Neural progenitor cell (in vitro differentiated cells): ENCODE data around the gene EIF5. TPM values are rescaled to one million over a fixed set of nuclear protein-coding genes. Genes with fewer than 3 reads are reported as not detected.

Source experiments
- DNase-seq: peaks from one replicate; pipeline ENCODE4 v3.0.0-alpha.2; 2016; ENCODE audit warnings: low spot score
- H2AFZ ChIP-seq: fragments of 200-600 bp; sonication (generic); replicated peaks from 2 replicates; pipeline ENCODE4 v1.6.1; 2016; ENCODE audit warnings: antibody characterized with exemption
- H3F3A ChIP-seq: fragments of 200-600 bp; sonication (generic); 2 replicates; pipeline ENCODE4 v1.6.1; 2016; ENCODE audit warnings: antibody characterized with exemption, low read depth
- H3K27ac ChIP-seq: fragments of 200-600 bp; sonication (generic); 2 replicates; pipeline ENCODE4 v1.5.1; 2016; ENCODE audit warnings: mild to moderate bottlenecking
- H3K27me3 ChIP-seq: fragments of 200-600 bp; sonication (generic); 2 replicates; pipeline ENCODE4 v1.6.1; 2016; ENCODE audit warnings: mild to moderate bottlenecking, moderate library complexity
- H3K36me3 ChIP-seq: fragments of 200-600 bp; sonication (generic); 2 replicates; pipeline ENCODE4 v1.5.1; 2016
- H3K4me1 ChIP-seq: fragments of 200-600 bp; sonication (generic); 2 replicates; pipeline ENCODE4 v1.6.1; 2016; ENCODE audit warnings: mixed run types
- H3K4me2 ChIP-seq: fragments of 200-600 bp; sonication (generic); 2 replicates; pipeline ENCODE4 v1.6.1; 2016
- H3K4me3 ChIP-seq: fragments of 200-600 bp; sonication (generic); 2 replicates; pipeline ENCODE4 v1.5.1; 2016
- H3K79me2 ChIP-seq: fragments of 200-600 bp; sonication (generic); 2 replicates; pipeline ENCODE4 v1.6.1; 2016; ENCODE audit warnings: low read depth
- H3K9ac ChIP-seq: fragments of 200-600 bp; sonication (generic); 2 replicates; pipeline ENCODE4 v1.6.1; 2016
- H3K9me3 ChIP-seq: fragments of 200-600 bp; sonication (generic); 2 replicates; pipeline ENCODE4 v1.5.1; 2016; ENCODE audit warnings: low read depth
- H4K20me1 ChIP-seq: fragments of 200-600 bp; sonication (generic); 2 replicates; pipeline ENCODE4 v1.6.1; 2016; ENCODE audit warnings: low read depth
- H3K27ac Mint-ChIP-seq: 3 replicates; pipeline ENCODE4 v1.8.0; 2021; ENCODE audit warnings: mixed read lengths
- H3K27me3 Mint-ChIP-seq: 2 replicates; pipeline ENCODE4 v1.8.0; 2022; ENCODE audit warnings: low read depth, mild to moderate bottlenecking, inconsistent platforms, moderate library complexity, mixed read lengths; ENCODE audit not compliant: insufficient read depth
- H3K36me3 Mint-ChIP-seq: 3 replicates; pipeline ENCODE4 v1.8.0; 2021; ENCODE audit warnings: mixed read lengths
- H3K4me1 Mint-ChIP-seq: 3 replicates; pipeline ENCODE4 v1.8.0; 2021; ENCODE audit warnings: mixed read lengths
- H3K4me3 Mint-ChIP-seq: 3 replicates; pipeline ENCODE4 v1.8.0; 2021; ENCODE audit warnings: mild to moderate bottlenecking, moderate library complexity, mixed read lengths
- H3K9me3 Mint-ChIP-seq: 3 replicates; pipeline ENCODE4 v1.8.0; 2020; ENCODE audit warnings: mixed read lengths
- EZH2 ChIP-seq: fragments of 200-600 bp; sonication (generic); IDR thresholded peaks from 2 replicates; pipeline ENCODE4 v1.6.1; 2017; ENCODE audit warnings: antibody characterized with exemption, mild to moderate bottlenecking, moderate library complexity
- EZH2phosphoT487 ChIP-seq: fragments of 200-600 bp; sonication (generic); IDR thresholded peaks from 2 replicates; pipeline ENCODE4 v1.6.1; 2017; ENCODE audit warnings: antibody characterized with exemption
- total RNA-seq: library from RNA; depleted of rRNA; stranded (reverse); fragments of >200 nt; gene quantifications from 2 replicates; pipeline ENCODE4 v1.2.3, GENCODE V29; 2015; ENCODE audit warnings: low replicate concordance
- TF ChIP-seq, protein P1 (sequence below): fragments of 200-600 bp; sonication (generic); IDR thresholded peaks from 2 replicates; pipeline ENCODE4 v1.5.1; 2017; ENCODE audit warnings: antibody characterized with exemption, mild to moderate bottlenecking

Gene EIF5
- total RNA-seq, 1 donor from 2014 or later: 216 TPM

DNA sequence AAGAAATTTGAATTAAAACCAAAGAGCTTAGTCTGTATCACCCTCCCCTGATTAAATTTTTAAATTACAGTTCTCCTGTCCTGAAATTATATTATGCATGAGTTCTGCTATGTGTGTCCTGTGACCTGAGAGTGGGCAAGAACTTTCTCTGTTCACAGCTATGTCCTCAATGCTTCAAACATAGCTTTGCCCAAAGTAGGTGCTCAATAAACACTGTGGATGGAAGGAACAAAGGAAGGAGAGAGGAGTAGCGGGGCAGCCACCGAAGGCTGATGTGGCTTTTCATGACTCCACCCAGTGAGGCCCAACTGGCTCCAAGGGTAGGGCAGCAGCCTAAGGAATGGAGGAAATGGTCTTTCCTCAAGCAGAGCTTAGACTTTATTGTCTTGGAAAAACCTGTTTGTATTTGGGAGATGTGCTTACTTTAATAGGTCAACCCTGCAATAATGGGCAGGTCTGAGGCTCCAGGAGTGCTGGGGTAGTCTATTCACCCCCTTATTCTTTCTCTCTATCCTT is 43.5 kb downstream of the EIF5 start:
- TF ChIP-seq EZH2 (no peak), EZH2phosphoT487 (no peak)
- TF ChIP-seq, protein P1, sequence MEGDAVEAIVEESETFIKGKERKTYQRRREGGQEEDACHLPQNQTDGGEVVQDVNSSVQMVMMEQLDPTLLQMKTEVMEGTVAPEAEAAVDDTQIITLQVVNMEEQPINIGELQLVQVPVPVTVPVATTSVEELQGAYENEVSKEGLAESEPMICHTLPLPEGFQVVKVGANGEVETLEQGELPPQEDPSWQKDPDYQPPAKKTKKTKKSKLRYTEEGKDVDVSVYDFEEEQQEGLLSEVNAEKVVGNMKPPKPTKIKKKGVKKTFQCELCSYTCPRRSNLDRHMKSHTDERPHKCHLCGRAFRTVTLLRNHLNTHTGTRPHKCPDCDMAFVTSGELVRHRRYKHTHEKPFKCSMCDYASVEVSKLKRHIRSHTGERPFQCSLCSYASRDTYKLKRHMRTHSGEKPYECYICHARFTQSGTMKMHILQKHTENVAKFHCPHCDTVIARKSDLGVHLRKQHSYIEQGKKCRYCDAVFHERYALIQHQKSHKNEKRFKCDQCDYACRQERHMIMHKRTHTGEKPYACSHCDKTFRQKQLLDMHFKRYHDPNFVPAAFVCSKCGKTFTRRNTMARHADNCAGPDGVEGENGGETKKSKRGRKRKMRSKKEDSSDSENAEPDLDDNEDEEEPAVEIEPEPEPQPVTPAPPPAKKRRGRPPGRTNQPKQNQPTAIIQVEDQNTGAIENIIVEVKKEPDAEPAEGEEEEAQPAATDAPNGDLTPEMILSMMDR: no peak
- Histone ChIP-seq H3K4me2 (no peak overlapping the region), H3F3A (no peaks in the 10 kb centered on the region), H3K4me1 (no peaks in the 10 kb centered on the region), H2AFZ (no peak overlapping the region), H3K27me3 (peaks cover 7% of the 10 kb centered on the region), H3K36me3 (no peaks in the 10 kb centered on the region), H3K27ac (no peak overlapping the region), H3K4me3 (no peak overlapping the region), H3K9ac (no peak overlapping the region), H3K9me3 (no peaks in the 10 kb centered on the region), H3K79me2 (no peaks in the 10 kb centered on the region), H4K20me1 (no peaks in the 10 kb centered on the region)
- H3K27me3 Mint-ChIP-seq: peaks cover under 1% of the 10 kb centered on the region
- H3K4me1 Mint-ChIP-seq: peaks cover 12% of the 10 kb centered on the region
- H3K36me3 Mint-ChIP-seq: no peaks in the 10 kb centered on the region
- no peak for DNase-seq
- no peaks in the 10 kb centered on the region for H3K9me3 Mint-ChIP-seq
- no peak overlapping the region for H3K4me3 Mint-ChIP-seq
- no peak overlapping the region for H3K27ac Mint-ChIP-seq

DNA sequence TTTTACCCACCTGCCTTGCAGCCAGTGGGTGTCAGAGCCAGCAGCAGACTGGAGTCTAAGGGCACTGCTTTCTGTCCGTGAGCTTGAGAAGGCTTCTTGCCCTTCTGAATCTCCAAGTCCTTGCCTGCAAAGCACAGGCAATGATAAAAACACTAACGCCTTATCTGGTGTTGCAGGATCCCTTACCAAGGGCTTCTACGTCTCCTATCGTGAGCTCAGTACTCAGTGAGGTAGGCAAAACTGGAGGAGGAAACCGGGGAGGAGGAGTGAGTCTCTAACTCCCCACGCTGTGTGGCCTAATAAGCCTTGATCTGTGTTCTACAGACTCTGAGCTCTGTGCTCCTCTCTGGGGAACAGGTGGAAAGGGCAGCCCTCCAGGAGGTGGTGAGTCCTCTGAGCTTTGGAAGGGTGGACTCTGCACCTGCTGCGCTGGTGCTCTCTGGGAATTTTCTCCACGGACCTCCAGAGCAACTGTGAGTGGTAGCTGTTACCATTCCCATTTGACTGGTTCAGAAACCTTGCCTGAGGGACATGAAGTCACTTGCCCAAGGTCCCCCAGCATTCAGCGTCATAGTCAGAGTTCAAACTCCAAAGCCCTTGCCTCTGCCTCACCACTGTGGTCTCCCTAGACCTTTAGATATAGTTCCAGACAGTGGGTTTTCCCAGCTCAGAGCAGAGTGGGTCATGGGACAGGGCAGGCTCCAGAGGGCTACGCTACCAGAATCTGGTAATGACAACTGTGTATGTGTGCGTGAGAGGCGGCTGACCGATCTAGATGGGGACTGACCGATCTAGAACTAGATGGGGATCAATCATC is 44.2 kb downstream of the EIF5 start:
- Histone ChIP-seq H3K4me2 (no peak overlapping the region), H3K79me2 (no peaks in the 10 kb centered on the region), H3K9ac (no peak overlapping the region), H4K20me1 (no peaks in the 10 kb centered on the region), H3K9me3 (no peaks in the 10 kb centered on the region), H3K36me3 (no peaks in the 10 kb centered on the region), H3K27ac (no peak overlapping the region), H2AFZ (peak overlapping the region; percentile 10), H3K4me1 (no peaks in the 10 kb centered on the region), H3K27me3 (peaks cover 8% of the 10 kb centered on the region), H3F3A (no peaks in the 10 kb centered on the region), H3K4me3 (no peak overlapping the region)
- TF ChIP-seq EZH2 (no peak), EZH2phosphoT487 (no peak)
- TF ChIP-seq, protein P1: no peak
- H3K36me3 Mint-ChIP-seq: no peaks in the 10 kb centered on the region
- H3K27me3 Mint-ChIP-seq: peaks cover 6% of the 10 kb centered on the region
- peaks cover 7% of the 10 kb centered on the region for H3K4me1 Mint-ChIP-seq
- no peaks in the 10 kb centered on the region for H3K9me3 Mint-ChIP-seq
- DNase-seq: no peak
- no peak overlapping the region for H3K4me3 Mint-ChIP-seq
- H3K27ac Mint-ChIP-seq: peak overlapping the region; percentile 48

DNA sequence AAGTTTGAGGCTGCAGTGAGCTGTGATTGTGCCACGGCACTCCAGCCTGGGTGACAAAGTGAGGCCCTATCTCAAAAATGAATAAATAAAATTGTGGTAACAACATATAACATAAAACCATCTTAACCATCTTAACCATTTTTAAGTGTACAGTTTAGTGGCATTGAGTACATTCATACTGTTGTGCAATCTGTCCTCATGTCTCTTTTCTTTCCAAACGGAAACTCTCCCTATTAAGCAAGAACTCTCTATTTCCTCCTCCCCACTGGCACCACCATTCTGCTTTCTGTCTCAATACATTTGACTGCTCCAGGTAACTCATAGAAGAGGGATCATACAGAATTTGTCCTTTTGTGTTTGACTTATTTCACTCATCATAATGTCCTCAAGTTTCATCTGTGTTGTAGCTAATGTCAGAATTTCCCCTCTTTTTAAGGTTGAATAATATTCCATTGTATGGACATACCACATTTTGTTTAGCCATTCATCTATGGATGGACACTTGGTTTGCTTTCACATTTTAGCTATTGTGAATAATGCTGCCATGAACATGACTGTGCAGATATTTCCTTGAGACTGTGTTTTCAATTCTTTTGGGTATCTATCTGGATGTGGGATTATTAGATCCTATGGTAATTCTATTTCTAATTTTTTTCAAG is 46.8 kb downstream of the EIF5 start:
- Mint-ChIP-seq H3K9me3 (no peaks in the 10 kb centered on the region), H3K27ac (no peak overlapping the region), H3K4me1 (peaks cover 6% of the 10 kb centered on the region), H3K4me3 (no peak overlapping the region), H3K36me3 (no peaks in the 10 kb centered on the region), H3K27me3 (peaks cover 8% of the 10 kb centered on the region)
- TF ChIP-seq, protein P1: no peak
- no peak for TF ChIP-seq EZH2
- TF ChIP-seq EZH2phosphoT487: no peak
- no peak overlapping the region for H3K4me3 ChIP-seq
- no peak overlapping the region for H3K27ac ChIP-seq
- H3K4me1 ChIP-seq: peaks cover 5% of the 10 kb centered on the region
- H3F3A ChIP-seq: peaks cover 20% of the 10 kb centered on the region
- peaks cover 5% of the 10 kb centered on the region for H3K79me2 ChIP-seq
- peaks cover 20% of the 10 kb centered on the region for H3K27me3 ChIP-seq
- H3K9ac ChIP-seq: no peak overlapping the region
- H2AFZ ChIP-seq: no peak overlapping the region
- H3K36me3 ChIP-seq: no peaks in the 10 kb centered on the region
- H3K4me2 ChIP-seq: no peak overlapping the region
- no peak for DNase-seq
- H3K9me3 ChIP-seq: no peaks in the 10 kb centered on the region
- peaks cover 3% of the 10 kb centered on the region for H4K20me1 ChIP-seq
